GM19193 (cell line): ENCODE data around the gene HACD1.
A peak's percentile ranks its signal among the peaks of the same experiment; 100 is the strongest.

Experiments used
- POLR2A ChIP-seq: IDR thresholded peaks from 4 replicates; pipeline ENCODE4 v1.6.1; 2011; ENCODE audit not compliant: insufficient read depth, insufficient read length; ENCODE audit errors: extremely low read depth

Gene HACD1

GRCh38 chr10:17607603-17608332, 9.4 kb downstream of the HACD1 start:
- TF ChIP-seq POLR2A = no peak

DNA sequence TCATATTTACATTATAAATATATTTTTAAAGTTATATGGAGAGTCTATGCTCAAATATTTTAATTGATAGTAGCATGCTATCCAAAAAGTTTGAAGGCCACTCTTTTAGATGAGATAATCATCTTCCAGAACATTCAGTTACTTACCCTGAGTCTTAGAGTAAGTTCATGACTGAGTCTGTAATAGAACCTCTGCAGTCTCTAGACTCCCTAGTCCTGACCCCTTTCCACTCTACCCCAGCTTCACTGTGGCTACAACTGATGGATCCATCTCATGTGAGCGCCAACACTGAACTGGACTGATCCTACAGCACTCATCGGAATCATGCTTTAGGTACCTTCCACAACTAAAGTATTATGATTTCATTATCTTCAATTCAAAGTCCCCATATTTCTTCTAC, 10.1 kb downstream of the HACD1 start:
- TF ChIP-seq POLR2A = no peak

GRCh38 chr10:17606547-17607040, 10.6 kb downstream of the HACD1 start:
- TF ChIP-seq POLR2A = no peak

- no peak for TF ChIP-seq POLR2A
These were observed 11.2 kb downstream of the HACD1 start for GRCh38 chr10:17605936-17606335.

DNA sequence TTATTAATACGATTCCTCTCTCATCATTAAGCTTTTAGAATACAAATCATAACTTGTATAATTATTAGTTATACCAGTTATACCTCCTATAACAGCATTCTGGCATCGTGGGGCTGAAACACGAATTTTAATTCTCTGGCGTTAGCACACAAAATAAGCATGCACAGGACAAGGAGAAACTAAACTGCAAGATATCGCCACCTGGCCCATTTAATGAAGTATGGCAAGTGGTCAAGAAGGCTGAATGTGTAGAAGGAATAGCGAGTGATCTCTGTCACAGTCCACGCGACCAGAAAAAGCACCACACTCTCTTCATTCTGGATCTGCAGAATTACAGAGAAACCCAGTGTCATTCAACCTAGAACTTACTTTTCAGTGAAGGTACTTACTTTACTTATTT, 18.1 kb downstream of the HACD1 start:
- no peak for TF ChIP-seq POLR2A

GRCh38 chr10:17597386-17597785, 19.8 kb downstream of the HACD1 start:
- no peak for TF ChIP-seq POLR2A

DNA sequence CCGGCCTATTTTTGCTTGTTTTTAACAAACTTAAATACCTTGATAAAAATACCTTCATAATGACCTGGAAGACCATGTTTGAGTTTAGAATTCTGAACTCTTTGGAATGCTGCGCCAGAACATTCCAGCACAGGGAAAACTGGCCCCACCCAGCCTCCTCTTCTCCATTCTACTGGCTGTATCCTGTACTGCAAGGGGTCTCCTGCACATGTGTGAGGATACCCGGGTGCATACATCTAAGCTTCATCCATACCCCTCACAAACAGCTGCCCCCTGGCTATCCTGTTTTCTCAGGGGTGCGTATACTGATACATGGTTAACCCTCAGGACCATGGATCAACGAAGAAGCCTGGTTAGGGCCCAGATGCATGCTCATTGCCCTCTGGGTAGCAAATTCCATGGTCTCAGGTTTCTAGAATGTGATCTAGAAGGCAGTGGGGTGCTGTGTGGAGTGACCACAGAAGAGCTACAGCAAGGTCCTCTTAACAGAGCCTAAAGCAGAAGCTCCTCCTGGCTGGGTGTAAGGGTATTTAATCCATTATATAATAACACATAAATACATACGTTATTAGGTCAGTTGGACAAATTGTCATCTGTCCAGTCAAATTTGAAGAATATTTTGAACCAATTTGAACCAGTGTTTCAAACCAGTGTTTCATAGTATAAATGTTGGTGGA, 26.1 kb downstream of the HACD1 start:
- no peak for TF ChIP-seq POLR2A

DNA sequence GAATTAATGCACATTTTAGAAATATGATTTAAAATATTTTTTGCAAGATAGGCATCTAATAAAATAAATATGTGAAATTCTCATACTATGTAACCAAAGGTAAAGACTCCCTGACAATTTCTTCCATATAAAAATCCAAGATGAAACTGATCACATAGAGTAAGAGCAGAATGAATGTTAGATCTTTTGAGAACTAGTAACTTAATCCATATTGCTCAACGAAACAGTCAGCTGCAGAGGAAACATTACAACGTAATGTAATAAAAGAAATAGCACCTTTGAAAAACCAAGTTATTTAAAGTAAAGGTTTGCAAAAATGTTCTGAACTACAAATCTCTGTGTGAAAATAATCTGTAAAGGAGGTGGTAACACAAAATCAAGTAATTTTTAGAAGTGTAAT, 28.8 kb downstream of the HACD1 start:
- no peak for TF ChIP-seq POLR2A

- TF ChIP-seq POLR2A = peak; percentile 15
These were observed 30.3 kb downstream of the HACD1 start for GRCh38 chr10:17586821-17587234.

DNA sequence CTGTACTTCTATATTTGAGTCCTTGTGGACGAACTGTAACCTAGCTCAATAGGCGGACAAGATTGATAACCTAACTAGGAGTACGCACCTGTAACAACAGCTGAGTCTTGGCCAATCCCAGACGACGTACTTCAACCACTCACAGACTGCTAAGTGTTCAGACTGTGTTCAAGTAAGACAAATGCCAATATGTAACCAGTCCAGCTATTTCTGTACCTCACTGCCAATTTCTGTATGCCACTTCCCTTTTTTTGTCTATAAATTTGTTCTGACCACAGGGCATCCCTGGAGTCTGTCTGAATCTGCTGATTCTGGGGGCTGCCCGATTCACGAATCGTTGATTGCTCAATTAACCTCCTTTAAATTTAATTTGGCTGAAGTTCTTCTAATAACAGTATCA, 32.2 kb downstream of the HACD1 start:
- no peak for TF ChIP-seq POLR2A

- no peak for TF ChIP-seq POLR2A
These were observed 36.3 kb downstream of the HACD1 start for GRCh38 chr10:17580885-17581284.

DNA sequence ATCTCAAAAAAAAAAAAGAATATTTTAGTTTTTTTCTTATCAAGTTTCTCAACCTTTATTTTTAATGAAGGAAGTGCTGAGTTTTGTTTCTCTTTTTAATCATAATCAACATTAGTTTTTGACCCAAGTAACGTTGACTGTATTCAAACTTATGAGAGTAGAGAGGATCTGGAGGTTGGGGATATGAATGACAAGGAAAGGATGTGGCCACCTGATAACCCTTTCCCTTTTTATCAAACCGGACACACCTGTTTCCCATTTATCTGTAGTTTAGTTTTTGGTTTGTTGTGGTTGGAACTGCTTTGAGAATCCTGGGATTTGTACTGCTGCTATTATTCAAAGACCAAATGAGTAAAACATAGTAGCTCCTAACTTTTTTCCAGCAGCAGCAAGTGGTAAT, 38.6 kb downstream of the HACD1 start:
- TF ChIP-seq POLR2A = no peak

GRCh38 chr10:17576768-17577167, 40.4 kb downstream of the HACD1 start:
- TF ChIP-seq POLR2A = no peak

DNA sequence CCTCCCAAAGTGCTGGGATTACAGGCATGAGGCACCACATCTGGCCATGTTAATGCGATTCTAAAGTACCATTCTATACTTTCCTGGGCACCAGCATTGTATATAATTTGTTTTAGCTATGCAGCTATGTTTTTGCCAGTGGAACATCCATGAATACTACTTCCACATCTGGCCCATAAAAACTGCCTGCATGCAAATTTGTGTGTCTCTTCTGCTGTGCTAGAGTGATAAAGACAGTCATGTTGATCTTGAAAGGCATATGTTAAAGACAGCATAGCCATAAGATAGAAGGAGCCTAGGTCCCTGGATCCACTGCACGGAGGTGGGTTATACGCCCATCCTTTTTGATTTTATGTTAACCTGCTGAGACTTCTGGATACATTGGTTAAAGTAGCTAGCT, 52.3 kb downstream of the HACD1 start:
- no peak for TF ChIP-seq POLR2A

GRCh38 chr10:17563452-17563851, 53.7 kb downstream of the HACD1 start:
- TF ChIP-seq POLR2A = no peak

DNA sequence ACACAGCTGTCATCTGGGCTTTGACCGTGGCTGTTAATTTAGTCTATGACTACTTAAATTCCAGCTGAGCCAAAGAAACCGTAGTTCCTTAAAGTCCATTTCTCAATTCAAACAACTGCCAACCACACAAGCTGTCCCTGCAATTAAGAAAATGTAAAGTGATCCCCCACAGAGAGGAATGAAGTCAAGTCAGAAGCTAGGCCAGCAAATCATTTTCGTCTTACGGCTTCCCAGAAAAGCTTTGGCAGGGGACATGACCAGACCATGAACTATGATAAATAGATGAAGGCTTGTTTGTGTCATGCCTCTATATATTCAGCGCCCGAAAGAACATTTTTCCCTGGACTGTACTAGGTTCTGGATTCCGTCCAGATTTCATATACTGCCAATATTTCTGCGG, 54.6 kb downstream of the HACD1 start:
- TF ChIP-seq POLR2A = no peak
